HG03378 (cell line): ENCODE data around the gene ZBED4.
"Not testable (repeated sequence)": the region's sequence is repeated elsewhere in the genome, so short reads cannot be mapped to it uniquely, and the experiment has no call there.

Experiments used
- ATAC-seq: cut with Tn5 transposase; IDR thresholded peaks from one replicate; pipeline ENCODE4 v1.9.1; 2021; ENCODE audit warnings: mild to moderate bottlenecking, moderate library complexity; ENCODE audit not compliant: unreplicated experiment

Gene ZBED4, protein sequence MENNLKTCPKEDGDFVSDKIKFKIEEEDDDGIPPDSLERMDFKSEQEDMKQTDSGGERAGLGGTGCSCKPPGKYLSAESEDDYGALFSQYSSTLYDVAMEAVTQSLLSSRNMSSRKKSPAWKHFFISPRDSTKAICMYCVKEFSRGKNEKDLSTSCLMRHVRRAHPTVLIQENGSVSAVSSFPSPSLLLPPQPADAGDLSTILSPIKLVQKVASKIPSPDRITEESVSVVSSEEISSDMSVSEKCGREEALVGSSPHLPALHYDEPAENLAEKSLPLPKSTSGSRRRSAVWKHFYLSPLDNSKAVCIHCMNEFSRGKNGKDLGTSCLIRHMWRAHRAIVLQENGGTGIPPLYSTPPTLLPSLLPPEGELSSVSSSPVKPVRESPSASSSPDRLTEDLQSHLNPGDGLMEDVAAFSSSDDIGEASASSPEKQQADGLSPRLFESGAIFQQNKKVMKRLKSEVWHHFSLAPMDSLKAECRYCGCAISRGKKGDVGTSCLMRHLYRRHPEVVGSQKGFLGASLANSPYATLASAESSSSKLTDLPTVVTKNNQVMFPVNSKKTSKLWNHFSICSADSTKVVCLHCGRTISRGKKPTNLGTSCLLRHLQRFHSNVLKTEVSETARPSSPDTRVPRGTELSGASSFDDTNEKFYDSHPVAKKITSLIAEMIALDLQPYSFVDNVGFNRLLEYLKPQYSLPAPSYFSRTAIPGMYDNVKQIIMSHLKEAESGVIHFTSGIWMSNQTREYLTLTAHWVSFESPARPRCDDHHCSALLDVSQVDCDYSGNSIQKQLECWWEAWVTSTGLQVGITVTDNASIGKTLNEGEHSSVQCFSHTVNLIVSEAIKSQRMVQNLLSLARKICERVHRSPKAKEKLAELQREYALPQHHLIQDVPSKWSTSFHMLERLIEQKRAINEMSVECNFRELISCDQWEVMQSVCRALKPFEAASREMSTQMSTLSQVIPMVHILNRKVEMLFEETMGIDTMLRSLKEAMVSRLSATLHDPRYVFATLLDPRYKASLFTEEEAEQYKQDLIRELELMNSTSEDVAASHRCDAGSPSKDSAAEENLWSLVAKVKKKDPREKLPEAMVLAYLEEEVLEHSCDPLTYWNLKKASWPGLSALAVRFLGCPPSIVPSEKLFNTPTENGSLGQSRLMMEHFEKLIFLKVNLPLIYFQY

DNA sequence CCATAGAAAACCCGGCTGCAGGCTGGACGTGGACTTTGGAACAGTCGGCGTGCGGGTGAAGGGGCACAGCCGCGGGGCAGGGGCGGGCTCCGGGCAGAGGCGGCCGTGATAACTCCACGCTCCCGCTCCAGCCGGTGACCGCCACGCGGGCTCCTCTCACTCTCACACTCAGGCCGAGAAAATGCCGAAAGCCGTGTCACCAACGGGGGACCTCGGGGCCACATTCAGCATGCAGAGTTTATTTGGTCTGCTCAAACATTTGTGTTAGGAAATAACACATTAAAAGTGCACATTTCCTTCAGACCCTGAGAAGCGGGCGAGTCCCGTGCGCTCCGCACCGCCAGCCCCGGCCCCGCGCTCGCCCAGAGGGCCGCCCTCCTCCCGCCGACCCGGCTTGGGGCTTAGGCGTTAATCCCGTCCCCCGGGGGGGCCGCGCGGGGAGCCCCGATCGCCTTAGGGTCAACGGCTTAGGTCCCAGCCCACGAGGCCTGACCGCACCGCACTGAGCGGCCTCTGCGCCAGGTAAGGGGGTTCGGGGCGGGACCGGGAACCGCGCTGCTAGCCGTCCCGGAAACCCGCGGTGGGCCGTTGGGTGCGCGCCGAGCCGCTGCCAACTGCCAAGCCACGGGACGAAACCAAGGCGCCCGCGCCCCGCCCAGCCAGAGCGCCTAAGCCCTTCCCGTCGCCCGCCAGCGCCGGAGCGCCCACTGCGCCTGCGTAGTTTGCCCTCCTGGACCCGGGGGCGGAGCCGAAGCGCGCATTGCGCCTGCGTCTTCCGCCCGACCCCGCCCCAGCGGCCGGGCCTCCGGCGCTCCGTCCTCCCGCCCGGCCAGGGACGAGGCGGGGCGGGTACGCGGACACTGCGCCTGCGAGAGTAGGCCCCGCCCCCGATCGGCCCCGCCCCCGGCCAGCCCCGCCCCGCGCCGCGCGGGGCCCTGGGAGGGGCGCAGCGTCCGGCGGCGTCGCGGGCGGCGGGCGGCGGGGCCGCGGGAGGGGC lies at the start of gene ZBED4:
Gene ZBED4 (plus strand): TSS at position 947 of the 997 bp plus-strand sequence. CDS start 29,819 bp downstream, outside the sequence.
- peak; percentile 67 for ATAC-seq

DNA sequence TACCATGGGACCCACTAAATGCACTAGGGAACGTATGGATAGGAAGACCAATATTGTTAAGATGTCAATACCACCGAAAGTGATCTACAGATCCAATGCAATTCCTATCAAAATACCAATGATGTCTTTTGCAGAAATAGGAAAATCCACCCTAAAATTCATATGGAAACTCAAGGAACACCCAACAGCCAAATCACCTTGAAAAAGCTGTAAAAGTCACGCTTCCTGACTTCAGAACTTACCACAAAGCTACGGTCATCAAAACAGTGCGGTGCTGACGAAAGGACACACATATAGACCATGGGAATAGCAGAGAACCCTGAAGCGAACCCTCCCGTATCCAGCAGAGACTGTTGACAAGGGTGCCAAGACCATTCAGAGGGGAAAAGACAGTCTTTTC lies 46.5 kb upstream of the ZBED4 start:
- no peak for ATAC-seq

DNA sequence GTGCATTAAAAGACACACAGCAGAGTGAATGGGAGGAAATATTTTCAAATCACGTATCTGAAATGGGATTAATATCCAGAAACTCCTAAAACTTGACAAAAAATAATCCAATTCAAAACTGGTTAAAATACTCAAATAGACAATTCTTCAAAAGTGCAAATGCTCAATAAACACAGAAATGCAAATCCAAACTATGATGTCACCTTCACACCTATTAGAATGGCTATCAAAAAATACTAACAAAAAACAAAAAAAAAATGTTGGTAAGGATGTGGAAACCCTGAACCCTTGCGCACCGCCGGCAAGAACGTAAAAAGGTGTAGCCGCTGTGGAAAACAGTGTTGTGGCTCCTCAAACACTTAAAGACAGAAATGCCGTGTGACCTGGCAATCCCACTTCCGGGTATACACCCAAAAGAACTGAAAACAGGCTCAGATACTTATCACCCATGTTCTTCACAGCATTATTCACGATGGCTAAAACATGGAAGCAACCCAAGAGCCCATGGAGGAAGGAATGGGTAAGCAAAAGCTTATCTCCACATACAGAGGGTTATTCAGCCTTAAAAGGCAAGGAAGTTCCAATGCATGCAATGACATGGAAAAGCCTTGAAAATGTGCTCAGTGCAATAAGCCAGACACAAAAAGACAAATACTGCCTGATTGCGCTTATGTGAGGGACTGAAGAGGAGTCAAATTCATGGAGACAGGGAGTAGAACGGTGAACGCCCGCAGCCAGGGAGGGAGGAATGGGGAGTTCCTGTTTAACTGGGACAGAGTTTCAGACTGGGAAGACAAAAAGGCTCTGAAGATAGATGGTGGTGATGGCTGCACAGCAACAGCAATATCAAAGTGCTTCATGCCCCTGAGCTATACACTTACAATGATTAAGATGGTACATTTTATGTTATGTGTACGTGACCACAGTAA lies 45.6 kb upstream of the ZBED4 start:
- ATAC-seq, result no peak

- no peak for ATAC-seq
These were observed 43.2 kb upstream of the ZBED4 start for GRCh38 chr22:49810363-49811019.

- no peak for ATAC-seq
These were observed 42.4 kb upstream of the ZBED4 start for GRCh38 chr22:49811020-49811791.

DNA sequence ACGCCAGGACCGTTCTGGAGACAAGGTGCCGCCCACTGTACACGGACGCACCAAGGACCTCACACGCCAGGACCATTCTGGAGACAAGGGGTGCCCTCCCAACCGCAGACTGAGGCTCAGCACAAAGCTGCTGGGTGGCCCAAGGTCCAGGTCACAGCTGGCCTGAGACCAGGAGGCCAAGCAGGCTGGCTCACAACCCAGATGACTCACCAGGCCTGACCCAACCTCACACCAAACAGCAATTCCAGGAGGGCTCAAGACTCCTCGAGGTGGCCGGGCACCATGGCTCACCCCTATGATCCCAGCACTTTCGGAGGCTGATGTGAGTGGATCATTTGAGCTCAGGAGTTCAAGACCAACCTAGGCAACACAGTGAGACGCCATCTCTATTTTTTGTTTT lies 40.8 kb upstream of the ZBED4 start:
- ATAC-seq, result no peak

DNA sequence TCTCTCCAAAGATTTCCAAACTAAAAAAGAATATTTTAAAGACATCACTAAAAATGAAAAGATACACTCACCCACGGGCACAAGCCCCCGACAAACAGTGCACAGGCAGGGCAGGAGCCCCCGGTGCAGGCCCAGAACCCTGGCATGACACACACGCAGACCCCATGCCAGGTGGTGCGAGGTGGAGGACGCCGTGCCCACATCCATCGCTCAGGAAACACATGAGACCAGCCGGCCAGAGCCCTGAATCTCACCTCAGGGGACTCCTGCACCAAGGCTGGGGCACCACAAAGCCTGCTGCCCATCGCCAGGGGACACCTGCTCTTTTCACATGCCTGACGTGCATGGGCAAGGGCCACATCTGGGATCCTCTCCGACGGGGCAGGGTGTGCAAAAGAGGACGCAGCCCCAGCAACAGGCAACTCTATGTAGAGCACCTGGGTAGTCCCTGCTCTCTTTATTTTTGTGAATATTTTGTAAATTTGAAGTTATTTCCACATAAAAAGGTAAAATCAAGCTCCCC lies 39.4 kb upstream of the ZBED4 start:
- ATAC-seq, result no peak

DNA sequence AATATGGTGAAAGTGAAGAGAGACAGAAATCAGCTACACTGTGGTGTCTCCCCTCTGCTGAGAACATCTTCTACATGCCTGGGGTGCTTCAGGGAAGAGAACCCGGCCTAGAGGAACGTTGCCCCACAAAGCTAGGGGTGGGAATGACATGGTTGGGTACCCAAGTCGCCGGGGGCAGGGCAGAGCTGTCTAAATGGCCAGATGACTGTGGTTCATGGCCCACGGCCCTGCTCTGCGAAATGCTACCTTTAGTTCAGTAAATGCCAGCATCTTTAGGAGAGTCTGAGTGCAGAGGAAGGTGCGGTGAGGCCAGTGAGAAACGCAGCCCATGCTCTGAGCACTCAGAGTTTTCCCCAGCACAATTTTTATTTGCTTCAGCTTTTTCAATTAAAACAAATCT lies 38.8 kb upstream of the ZBED4 start:
- ATAC-seq, result no peak

- no peak for ATAC-seq
These were observed 38.0 kb upstream of the ZBED4 start for GRCh38 chr22:49815641-49816091.

- ATAC-seq, result no peak
These were observed 36.3 kb upstream of the ZBED4 start for GRCh38 chr22:49817359-49817758.

GRCh38 chr22:49820984-49821383 lies 32.7 kb upstream of the ZBED4 start:
- no peak for ATAC-seq

DNA sequence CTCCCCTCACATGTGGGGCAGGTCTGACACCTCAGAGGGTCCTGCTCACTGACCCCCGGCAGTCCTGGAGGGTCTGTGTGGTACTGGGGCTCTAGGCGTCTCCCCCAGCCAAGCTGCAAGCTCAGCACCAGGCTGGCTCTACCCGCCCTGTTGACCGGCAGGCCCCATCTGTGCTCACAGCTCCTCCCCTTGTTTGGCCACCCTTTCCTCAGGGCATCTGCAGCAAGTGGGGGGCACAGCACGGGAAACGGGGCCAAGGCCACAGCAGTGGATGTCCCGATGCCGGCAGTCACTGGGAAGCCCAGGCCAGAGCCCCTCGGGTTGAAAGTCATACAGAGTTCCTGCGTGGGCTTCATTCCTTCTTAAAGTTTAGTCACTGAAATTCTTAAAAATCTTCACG lies 31.9 kb upstream of the ZBED4 start:
- not testable (repeated sequence) for ATAC-seq

GRCh38 chr22:49823289-49824045 lies 30.2 kb upstream of the ZBED4 start:
- ATAC-seq, result no peak

DNA sequence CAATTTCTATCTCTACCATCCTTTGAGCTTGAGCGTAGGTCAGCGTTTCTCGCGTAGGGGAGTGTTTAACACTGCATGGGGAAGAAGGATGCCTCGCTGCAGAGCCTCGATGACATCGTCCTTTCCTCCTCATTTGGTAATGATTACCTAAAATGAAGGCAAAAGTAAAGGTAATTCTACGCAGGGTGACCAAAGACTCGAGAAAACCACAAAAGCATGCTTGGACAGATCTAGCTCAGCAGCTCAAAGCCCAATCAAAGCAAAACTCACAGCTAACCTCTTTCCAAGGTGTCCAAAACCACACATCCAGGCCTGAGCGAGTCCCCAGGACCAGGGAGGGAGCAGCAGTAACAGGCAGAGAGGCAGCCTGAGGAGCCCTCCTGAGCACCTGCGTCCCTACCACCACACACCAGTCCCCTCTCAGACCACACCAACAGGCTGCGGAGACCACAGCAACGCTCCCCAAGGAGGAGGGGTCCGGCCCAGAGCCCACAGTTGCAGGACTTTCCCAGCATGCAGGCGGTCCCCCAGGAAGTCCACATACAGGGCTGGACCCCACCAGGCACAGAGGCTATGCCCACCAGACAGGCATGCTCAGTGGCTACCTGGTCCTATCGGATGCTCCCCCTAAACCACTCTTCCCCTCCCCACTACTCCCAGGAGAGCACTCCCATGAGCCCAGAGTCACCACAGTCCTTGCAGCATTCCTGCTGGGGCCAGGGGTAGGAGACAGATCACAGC lies 29.3 kb upstream of the ZBED4 start:
- ATAC-seq, result no peak

GRCh38 chr22:49824936-49825335 lies 28.7 kb upstream of the ZBED4 start:
- no peak for ATAC-seq

DNA sequence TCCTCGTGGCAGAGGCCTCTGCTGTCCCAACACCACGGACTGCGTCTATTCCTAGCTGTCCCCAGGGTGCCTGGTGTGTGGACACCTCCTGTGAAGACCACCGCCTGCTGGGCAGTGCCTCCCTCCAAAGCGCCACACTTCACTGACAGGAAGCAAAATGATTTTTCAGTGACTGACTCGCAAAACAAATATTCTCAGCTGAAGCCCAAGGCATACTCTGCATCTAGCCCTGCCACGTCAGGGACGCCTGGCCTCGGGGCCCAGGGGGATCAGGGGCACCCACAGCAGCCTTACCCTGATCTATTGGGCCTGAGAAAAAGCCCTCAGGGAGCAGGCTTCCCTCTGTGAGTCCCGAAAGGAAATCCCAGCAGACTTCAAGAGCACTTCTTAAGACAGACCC lies 28.2 kb upstream of the ZBED4 start:
- no peak for ATAC-seq
